ENCODE results near the gene MRPS7. TPM values are rescaled to one million over a fixed set of nuclear protein-coding genes. Genes with fewer than 3 reads are reported as not detected.

The MRPS7 gene
- total and polyA plus RNA-seq, 2 of the 8 experiments (the other 6 are each of a cell fraction or from before 2014, with no cell fraction given): 63.4 to 79.4 TPM

DNA sequence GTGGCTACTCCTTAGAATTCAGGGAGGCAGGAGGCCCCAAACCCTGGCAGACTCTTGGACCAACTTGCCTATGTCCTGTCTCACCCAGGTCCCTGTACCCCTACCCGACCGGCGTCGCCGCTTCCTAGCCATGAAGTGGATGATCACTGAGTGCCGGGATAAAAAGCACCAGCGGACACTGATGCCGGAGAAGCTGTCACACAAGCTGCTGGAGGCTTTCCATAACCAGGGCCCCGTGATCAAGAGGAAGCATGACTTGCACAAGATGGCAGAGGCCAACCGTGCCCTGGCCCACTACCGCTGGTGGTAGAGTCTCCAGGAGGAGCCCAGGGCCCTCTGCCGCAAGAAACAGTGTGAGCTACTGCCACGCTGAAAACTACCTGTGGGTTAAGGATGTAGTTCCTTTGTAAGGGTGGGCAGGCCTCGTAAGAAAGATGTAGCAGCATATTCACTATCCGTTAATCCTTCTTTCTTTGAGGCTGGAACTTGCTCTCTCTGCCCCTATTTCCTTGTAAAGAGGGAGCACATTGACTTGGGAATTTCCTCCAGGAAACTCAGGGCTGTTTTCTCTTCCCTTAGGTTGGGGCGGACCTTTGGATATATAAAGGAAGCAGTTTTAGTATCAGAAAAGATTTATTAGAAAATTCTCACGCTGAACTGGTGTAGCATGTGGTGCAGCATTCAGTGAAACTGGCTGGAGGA, 4.1 kb downstream of the MRPS7 start:
- H3K14ac ChIP-seq (ENCODE audit: insufficient read length): no peak overlapping the region
- ChIA-PET POLR2A (ENCODE audit: partially characterized antibody) (interaction anchor here (0.7 to 1.8 kb wide), 2 partner anchors 64 to 83 kb away, joined by 3 to 4 read pairs; partner anchors contain the start of gene SUMO2), CTCF (ENCODE audit: partially characterized antibody) (interaction anchor here (0.7 to 21.2 kb wide), 7 partner anchors 5 to 289 kb away, joined by 3 to 369 read pairs (median 4); partner anchors contain the start of genes GGA3, MRPS7 and NT5C)
- no peak overlapping the region for H3K4me2 ChIP-seq (ENCODE audit: insufficient read depth in 1 of 2, low read depth in 2 of 2, low read length in 2 of 2)
- H4K91ac ChIP-seq (replicated peaks; ENCODE audit: insufficient read length, low read length): no peak overlapping the region
- H4K20me1 ChIP-seq (replicated peaks in 1 of 2; ENCODE audit: control insufficient read depth in 1 of 2, insufficient read depth in 2 of 2, low read length in 2 of 2): peaks cover 2 to 8% of the 10 kb centered on the region in 2 experiments
- no peak overlapping the region for H2BK20ac ChIP-seq (ENCODE audit: low read length)
- 93% methylated on average over 17 of the region's 17 CpGs; no CpG with 5 or more reads in 1 of the 2 experiments for WGBS, 2 experiments (ENCODE audit: extremely low coverage in 1 of 2, insufficient coverage in 1 of 2, insufficient read length in 1 of 2, insufficient replicate concordance in 2 of 2, low coverage in 1 of 2, low lambda C conversion rate in 2 of 2, missing lambda C conversion rate in 1 of 2)
- H2BK12ac ChIP-seq (ENCODE audit: low read depth, low read length): no peak overlapping the region
- H4K8ac ChIP-seq (ENCODE audit: extremely low read depth, insufficient read depth, low read length): peak overlapping the region; percentile 26
- no peaks in the 10 kb centered on the region for H3K9me3 ChIP-seq (ENCODE audit: insufficient read depth in 2 of 2, low read depth in 1 of 2, low read length in 1 of 2)
- H2AK5ac ChIP-seq (ENCODE audit: low read depth, low read length): no peak overlapping the region
- H3K79me1 ChIP-seq (ENCODE audit: low read depth, low read length): peaks cover under 1% of the 10 kb centered on the region; the same call in 1 of the 2 replicates
- no peaks in the 10 kb centered on the region for H3K27me3 ChIP-seq (replicated peaks in 1 of 4; ENCODE audit: control insufficient read depth in 3 of 4, extremely low read depth in 1 of 4, insufficient read depth in 3 of 4, low read length in 3 of 4)
- no peak overlapping the region for H3K23ac ChIP-seq (ENCODE audit: insufficient read length)
- H3K18ac ChIP-seq (ENCODE audit: extremely low read depth, low read length): no peak overlapping the region
- no peak for DNase-seq (ENCODE audit: low read depth in 1 of 2, low spot score in 2 of 2)
- no peak overlapping the region for H3K4ac ChIP-seq (replicated peaks; ENCODE audit: insufficient read length, low read depth, low read length)
- no peak overlapping the region for H2BK5ac ChIP-seq (ENCODE audit: low read depth, low read length)
- H3K23me2 ChIP-seq (ENCODE audit: low read depth, low read length): peaks cover 18% of the 10 kb centered on the region
- no peak overlapping the region for H3K27ac ChIP-seq (ENCODE audit: low read depth, low read length)
- H2BK15ac ChIP-seq (ENCODE audit: low read length): no peak overlapping the region
- no peak overlapping the region for H3K4me3 ChIP-seq (ENCODE audit: extremely low read depth in 1 of 4, insufficient read depth in 2 of 4, low read depth in 3 of 4, low read length in 4 of 4)
- H2BK120ac ChIP-seq (replicated peaks; ENCODE audit: low read depth, low read length): no peak overlapping the region
- no peak overlapping the region for H4K5ac ChIP-seq (ENCODE audit: insufficient read length, low read depth, low read length)
- peaks cover 12 to 34% (median 25%) of the 10 kb centered on the region in 4 experiments for H3K36me3 ChIP-seq (ENCODE audit: control insufficient read depth in 2 of 4, insufficient read depth in 4 of 4, low read length in 3 of 4)
- H3K4me1 ChIP-seq (replicated peaks in 1 of 4; ENCODE audit: control insufficient read depth in 3 of 4, insufficient read depth in 4 of 4, low read length in 3 of 4): peaks cover 0 to 8% (median 5%) of the 10 kb centered on the region in 4 experiments; a peak in 4 of 7 replicates
- FAIRE-seq: no peak
- H3K56ac ChIP-seq (replicated peaks; ENCODE audit: insufficient read length, low read depth, low read length): no peak overlapping the region
- no peak overlapping the region for H2AFZ ChIP-seq (ENCODE audit: low read length)
- H3K9ac ChIP-seq (replicated peaks in 1 of 4; ENCODE audit: extremely low read depth in 1 of 4, low read depth in 3 of 4, low read length in 3 of 4): no peak overlapping the region
- H3K79me2 ChIP-seq (ENCODE audit: control insufficient read depth in 1 of 2, insufficient read depth in 2 of 2, low read length in 2 of 2): peaks cover 3 to 16% of the 10 kb centered on the region in 2 experiments; a peak in 3 of 4 replicates
- TF ChIP-seq PHF8 (conservative IDR thresholded peaks at IDR 0.05; ENCODE audit: low read depth, low read length) (no peak), CHD2 (IDR thresholded peaks at IDR 0.05; ENCODE audit: low read length) (no peak), EZH2 (IDR thresholded peaks at IDR 0.05; ENCODE audit: low read depth, low read length, severe bottlenecking) (no peak), ASH2L (IDR thresholded peaks at IDR 0.05; ENCODE audit: low read length) (no peak)
